GM18526 (cell line): Measurements from ENCODE around the gene IL3RA.

ENCODE experiments used
- POLR2A ChIP-seq: IDR thresholded peaks from 3 replicates; pipeline ENCODE4 v1.6.1; 2011; ENCODE audit not compliant: insufficient read length; ENCODE audit errors: extremely low read depth

The IL3RA gene

GRCh38 chrX:1391370-1391706, 54.8 kb downstream of the IL3RA start:
- no peak for TF ChIP-seq POLR2A

GRCh38 chrX:1391707-1392375, 55.3 kb downstream of the IL3RA start, which contains the start of gene SLC25A6:
TSS of gene SLC25A6 (minus strand) at chrX:1392113. CDS start at chrX:1392009, 104 bp downstream.
- peak; percentile 79 for TF ChIP-seq POLR2A

- TF ChIP-seq POLR2A, result no peak
Observed at GRCh38 chrX:1392376-1393068, 55.9 kb downstream of the IL3RA start.

- no peak for TF ChIP-seq POLR2A
Observed at GRCh38 chrX:1393871-1394615, 57.5 kb downstream of the IL3RA start.

GRCh38 chrX:1394731-1395501, 58.3 kb downstream of the IL3RA start:
- TF ChIP-seq POLR2A, result no peak

GRCh38 chrX:1395646-1396216, 59.1 kb downstream of the IL3RA start:
- TF ChIP-seq POLR2A, result no peak

GRCh38 chrX:1397001-1397400, 60.4 kb downstream of the IL3RA start:
- TF ChIP-seq POLR2A, result no peak

- no peak for TF ChIP-seq POLR2A
Observed at GRCh38 chrX:1397441-1398270, 61.1 kb downstream of the IL3RA start.

- TF ChIP-seq POLR2A, result peak; percentile 12
Observed at GRCh38 chrX:1398431-1399340, 62.1 kb downstream of the IL3RA start.

GRCh38 chrX:1400049-1400448, 63.5 kb downstream of the IL3RA start:
- no peak for TF ChIP-seq POLR2A

GRCh38 chrX:1400742-1401471, 64.3 kb downstream of the IL3RA start:
- no peak for TF ChIP-seq POLR2A

- no peak for TF ChIP-seq POLR2A
Observed at GRCh38 chrX:1401611-1402430, 65.2 kb downstream of the IL3RA start.
